Lung (tissue), 12 donors: ENCODE measurements around the gene CTPS1. TPM values are rescaled to one million over a fixed set of nuclear protein-coding genes. Genes with fewer than 3 reads are reported as not detected.

Experiments used
- ATAC-seq: fragments of 200-7000 bp; cut with Tn5 transposase; one replicate; pipeline ENCODE4 v1.9.1; 2020; ENCODE audit warnings: moderate number of reproducible peaks; ENCODE audit not compliant: insufficient read depth, low FRiP score
- DNase-seq, 3 donors: peaks; one replicate each; pipeline ENCODE4 v3.0.0-alpha.2; 2013 to 2017
- H3K27ac ChIP-seq, 2 donors: one replicate each; pipeline ENCODE4 v1.5.1; 2013; ENCODE audit warnings: mild to moderate bottlenecking in 2 of 2, moderate library complexity in 2 of 2, control low read depth in 1 of 2, inconsistent platforms in 1 of 2, low read depth in 1 of 2, low read length in 1 of 2
- H3K27me3 ChIP-seq, 3 donors: one replicate each; pipeline ENCODE4 v1.5.1; 2013; ENCODE audit warnings: low read length in 2 of 3; ENCODE audit not compliant: control insufficient read depth in 3 of 3, insufficient read depth in 3 of 3
- H3K36me3 ChIP-seq, 4 donors: one replicate each; pipeline ENCODE4 v1.5.1; 2013; ENCODE audit warnings: low read length in 4 of 4, mild to moderate bottlenecking in 1 of 4, moderate library complexity in 1 of 4; ENCODE audit not compliant: control insufficient read depth in 4 of 4, insufficient read depth in 4 of 4
- H3K4me1 ChIP-seq, 5 donors: one replicate each; pipeline ENCODE4 v1.5.1; 2013; ENCODE audit warnings: low read length in 5 of 5, mild to moderate bottlenecking in 2 of 5, moderate library complexity in 1 of 5; ENCODE audit not compliant: control insufficient read depth in 5 of 5, insufficient read depth in 5 of 5
- H3K4me3 ChIP-seq: one replicate; pipeline ENCODE4 v1.5.1; 2013; ENCODE audit warnings: mild to moderate bottlenecking, control low read depth, moderate library complexity
- H3K9ac ChIP-seq, 2 donors: one replicate each; pipeline ENCODE4 v1.5.1; 2013; ENCODE audit warnings: low read length in 2 of 2, control low read depth in 1 of 2; ENCODE audit not compliant: insufficient read depth in 1 of 2
- H3K9me3 ChIP-seq, 4 donors: one replicate each; pipeline ENCODE4 v1.5.1; 2013; ENCODE audit warnings: low read length in 3 of 4, mild to moderate bottlenecking in 1 of 4, moderate library complexity in 1 of 4; ENCODE audit not compliant: control insufficient read depth in 4 of 4, insufficient read depth in 3 of 4
- WGBS, 2 donors: extraction: QIAGEN DNeasy Blood & Tissue Kit; methylation state at CpG; one replicate each; pipeline ENCODE4 v1.1.7; 2013; 5-methylcytosine and 5-hydroxymethylcytosine counted together
- polyA plus RNA-seq, 2 donors: library from polyadenylated mRNA; stranded (reverse); fragments of 200-250 nt; gene quantifications; one replicate each; pipeline ENCODE4 v1.2.1, GENCODE V29; 2013
- total RNA-seq, 2 donors: library from RNA; depleted of rRNA in 1 of 2; stranded (reverse); fragments of >200 nt in 1 of 2; gene quantifications; one replicate each; pipeline ENCODE4 v1.2.1, GENCODE V29; 2014 to 2021
- TF ChIP-seq, protein P1 (sequence below): IDR thresholded peaks from 2 replicates; pipeline ENCODE4 v1.5.1; 2012; ENCODE audit warnings: mild to moderate bottlenecking; ENCODE audit errors: control extremely low read depth, extremely low read depth
- donor health status: control.
- donor health status: control.
- donor health status: Bipolar disorder and iron deficiency.
- donor health status: healthy.
- donor health status: DM: yes; HTN: yes; CAD: no.

Gene CTPS1
- total and polyA plus RNA-seq, 4 donors: 10.6 to 26.0 (median 19.5) TPM

- peak overlapping the region in 1 of 2 donors; percentile 3 for H3K9ac ChIP-seq
- H3K36me3 ChIP-seq: no peaks in the 10 kb centered on the region
- TF ChIP-seq, protein P1, sequence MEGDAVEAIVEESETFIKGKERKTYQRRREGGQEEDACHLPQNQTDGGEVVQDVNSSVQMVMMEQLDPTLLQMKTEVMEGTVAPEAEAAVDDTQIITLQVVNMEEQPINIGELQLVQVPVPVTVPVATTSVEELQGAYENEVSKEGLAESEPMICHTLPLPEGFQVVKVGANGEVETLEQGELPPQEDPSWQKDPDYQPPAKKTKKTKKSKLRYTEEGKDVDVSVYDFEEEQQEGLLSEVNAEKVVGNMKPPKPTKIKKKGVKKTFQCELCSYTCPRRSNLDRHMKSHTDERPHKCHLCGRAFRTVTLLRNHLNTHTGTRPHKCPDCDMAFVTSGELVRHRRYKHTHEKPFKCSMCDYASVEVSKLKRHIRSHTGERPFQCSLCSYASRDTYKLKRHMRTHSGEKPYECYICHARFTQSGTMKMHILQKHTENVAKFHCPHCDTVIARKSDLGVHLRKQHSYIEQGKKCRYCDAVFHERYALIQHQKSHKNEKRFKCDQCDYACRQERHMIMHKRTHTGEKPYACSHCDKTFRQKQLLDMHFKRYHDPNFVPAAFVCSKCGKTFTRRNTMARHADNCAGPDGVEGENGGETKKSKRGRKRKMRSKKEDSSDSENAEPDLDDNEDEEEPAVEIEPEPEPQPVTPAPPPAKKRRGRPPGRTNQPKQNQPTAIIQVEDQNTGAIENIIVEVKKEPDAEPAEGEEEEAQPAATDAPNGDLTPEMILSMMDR: no peak
- no peaks in the 10 kb centered on the region for H3K9me3 ChIP-seq
- 46 to 48% methylated on average over 4 of the region's 4 CpGs for WGBS, 2 donors
- H3K27me3 ChIP-seq: no peaks in the 10 kb centered on the region
- ATAC-seq (no peak), DNase-seq (peak in 2 of 3 donors; percentile 27 to 54)
- no peak overlapping the region for H3K27ac ChIP-seq
- no peak overlapping the region for H3K4me3 ChIP-seq
- H3K4me1 ChIP-seq: peaks cover 0 to 6% (median 0%) of the 10 kb centered on the region in 5 donors
These were observed 47.5 kb upstream of the CTPS1 start for GRCh38 chr1:40932006-40932405.

- DNase-seq: peak in 1 of 3 donors; percentile 35
- TF ChIP-seq, protein P1: no peak
- H3K9ac ChIP-seq: no peak overlapping the region
- no peak overlapping the region for H3K4me3 ChIP-seq
- no peaks in the 10 kb centered on the region for H3K27me3 ChIP-seq
- no peaks in the 10 kb centered on the region for H3K36me3 ChIP-seq
- H3K9me3 ChIP-seq: no peaks in the 10 kb centered on the region
- ATAC-seq: no peak
- 42% methylated on average over 5 of the region's 5 CpGs for WGBS, 2 donors
- H3K4me1 ChIP-seq: peaks cover 0 to 3% (median 2%) of the 10 kb centered on the region in 5 donors
- H3K27ac ChIP-seq: no peak overlapping the region
These were observed 42.6 kb upstream of the CTPS1 start for GRCh38 chr1:40936931-40937339.

DNA sequence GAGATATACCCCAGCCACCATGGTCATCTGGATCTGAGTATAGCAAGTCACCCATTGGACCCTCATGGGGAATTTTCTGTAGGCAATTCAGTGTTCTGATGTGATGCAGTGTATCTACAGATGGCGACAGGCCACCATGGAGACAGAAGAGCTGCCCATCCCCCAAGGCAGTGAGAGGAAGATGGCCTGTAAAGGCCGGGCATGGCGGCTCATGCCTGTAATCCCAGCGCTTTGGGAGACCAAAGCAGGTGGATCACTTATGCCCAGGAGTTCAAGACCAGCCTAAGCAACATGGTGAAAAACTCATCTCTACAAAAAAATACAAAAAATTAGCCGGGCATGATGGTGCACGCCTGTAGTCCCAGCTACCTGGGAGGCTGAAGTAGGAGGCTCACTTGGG lies 41.1 kb upstream of the CTPS1 start:
- H3K4me1 ChIP-seq: peaks cover 0 to 3% (median 0%) of the 10 kb centered on the region in 5 donors
- H3K4me3 ChIP-seq: no peak overlapping the region
- 96 to 99% methylated on average over 6 of the region's 6 CpGs for WGBS, 2 donors
- H3K9me3 ChIP-seq: no peaks in the 10 kb centered on the region
- no peaks in the 10 kb centered on the region for H3K36me3 ChIP-seq
- TF ChIP-seq, protein P1: no peak
- no peak overlapping the region for H3K9ac ChIP-seq
- DNase-seq (no peak), ATAC-seq (no peak)
- H3K27me3 ChIP-seq: no peaks in the 10 kb centered on the region
- no peak overlapping the region for H3K27ac ChIP-seq
